NCI-H1694 (cell line): Measurements from ENCODE around the gene HOXD4.

Experiments
- DNase-seq: peaks from one replicate; lab custom pipeline; 2025; lab: John Stamatoyannopoulos, UW

Gene HOXD4

GRCh38 chr2:176126929-176127773 is 24.2 kb upstream of the HOXD4 start:
- peak; percentile 65 for DNase-seq

GRCh38 chr2:176127774-176128072 is 23.6 kb upstream of the HOXD4 start:
- no peak for DNase-seq

GRCh38 chr2:176128172-176128981 is 23.0 kb upstream of the HOXD4 start:
- no peak for DNase-seq

- peak; percentile 32 for DNase-seq
Measured at GRCh38 chr2:176128982-176129796, 22.2 kb upstream of the HOXD4 start, which contains the start of gene HOXD8. HOXD8 (plus strand) TSS chr2:176129705; CDS start chr2:176130367, 662 bp downstream.

DNA sequence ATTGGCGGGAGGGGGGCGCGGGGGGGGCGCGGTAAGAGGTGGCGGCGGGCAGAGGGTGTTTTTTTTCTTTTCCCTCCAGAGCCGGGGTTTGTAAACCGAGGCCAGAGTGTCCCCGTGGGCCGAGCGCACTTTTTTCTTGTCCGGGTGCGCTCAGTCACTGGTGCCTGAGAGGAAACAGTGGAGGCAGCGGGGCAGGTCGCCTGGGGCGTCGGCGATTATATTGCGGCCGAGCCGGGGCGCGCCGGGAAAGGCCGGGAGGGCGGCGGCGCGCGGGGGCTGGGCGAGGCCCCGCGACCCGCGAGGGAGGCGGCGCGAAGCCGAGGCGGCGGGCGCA is 21.6 kb upstream of the HOXD4 start:
- peak; percentile 14 for DNase-seq

DNA sequence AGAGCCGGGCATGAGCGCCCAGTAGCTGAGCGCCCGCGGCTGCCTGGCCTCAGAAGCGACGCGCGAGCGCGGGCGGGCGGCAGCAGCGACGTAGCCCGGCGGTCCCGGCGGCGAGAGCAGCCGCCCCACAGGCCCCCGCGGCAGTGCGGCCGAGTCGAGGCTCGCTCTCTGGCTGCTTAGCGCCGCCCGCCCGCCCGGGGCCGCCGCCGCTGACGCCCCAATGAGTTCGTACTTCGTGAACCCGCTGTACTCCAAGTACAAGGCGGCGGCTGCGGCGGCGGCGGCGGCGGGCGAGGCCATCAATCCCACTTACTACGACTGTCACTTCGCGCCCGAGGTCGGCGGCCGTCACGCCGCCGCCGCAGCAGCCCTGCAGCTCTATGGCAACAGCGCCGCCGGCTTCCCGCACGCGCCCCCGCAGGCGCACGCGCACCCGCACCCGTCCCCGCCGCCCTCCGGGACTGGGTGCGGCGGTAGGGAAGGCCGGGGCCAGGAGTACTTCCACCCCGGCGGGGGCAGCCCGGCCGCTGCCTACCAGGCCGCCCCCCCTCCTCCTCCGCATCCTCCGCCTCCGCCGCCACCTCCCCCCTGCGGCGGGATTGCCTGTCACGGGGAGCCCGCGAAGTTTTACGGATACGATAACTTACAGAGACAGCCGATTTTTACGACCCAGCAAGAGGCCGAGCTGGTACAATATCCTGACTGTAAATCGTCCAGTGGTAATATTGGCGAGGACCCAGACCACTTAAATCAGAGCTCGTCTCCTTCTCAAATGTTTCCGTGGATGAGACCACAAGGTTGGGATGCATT is 21.0 kb upstream of the HOXD4 start:
- no peak for DNase-seq

DNA sequence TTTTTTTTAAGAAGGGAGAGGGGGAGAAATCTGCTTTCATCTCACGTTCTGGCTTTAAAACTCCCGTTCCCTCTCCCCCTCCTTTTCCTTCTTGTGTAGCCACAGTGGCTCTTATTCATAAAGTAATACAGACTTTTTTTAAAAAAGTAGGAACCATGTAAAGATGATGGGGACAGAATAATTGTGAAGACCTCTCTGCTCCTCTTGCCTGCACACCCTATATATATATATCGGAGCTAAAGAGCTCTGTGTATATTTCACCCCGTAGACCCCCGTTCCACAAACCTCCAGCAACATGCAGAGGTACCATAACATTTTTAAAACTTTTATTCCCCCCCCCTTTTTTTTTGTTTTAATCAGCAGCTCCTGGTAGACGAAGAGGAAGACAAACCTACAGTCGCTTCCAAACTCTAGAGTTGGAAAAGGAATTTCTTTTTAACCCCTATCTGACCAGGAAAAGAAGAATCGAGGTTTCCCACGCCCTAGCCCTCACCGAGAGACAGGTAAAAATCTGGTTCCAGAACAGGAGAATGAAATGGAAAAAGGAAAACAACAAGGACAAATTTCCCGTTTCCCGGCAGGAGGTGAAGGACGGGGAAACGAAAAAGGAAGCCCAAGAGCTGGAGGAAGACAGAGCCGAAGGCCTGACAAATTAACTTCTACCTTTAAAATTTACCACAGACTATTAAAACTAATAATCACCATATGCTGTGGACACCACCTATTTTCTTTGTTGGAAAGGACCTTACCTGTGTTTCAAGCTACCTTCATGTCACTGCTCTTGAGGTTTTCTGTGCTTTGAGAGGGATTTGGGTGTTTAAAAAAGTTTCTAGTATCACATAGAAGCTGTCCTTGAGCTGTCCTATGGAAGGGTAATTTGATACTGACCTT is 20.1 kb upstream of the HOXD4 start:
- no peak for DNase-seq

DNA sequence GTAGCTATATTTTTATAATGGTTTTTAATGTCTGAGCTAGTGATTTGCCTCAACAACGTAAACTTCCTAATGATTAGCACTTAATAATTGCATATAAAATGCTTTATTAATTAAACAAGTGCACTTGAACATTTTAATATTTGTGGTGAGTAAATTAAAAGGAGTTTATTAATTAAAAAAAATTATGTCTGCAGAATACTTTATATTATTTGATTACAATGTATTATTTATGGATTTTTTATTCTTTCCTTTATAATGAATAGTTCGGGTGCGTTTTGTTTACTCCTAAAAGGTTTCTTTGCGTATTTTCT is 19.5 kb upstream of the HOXD4 start:
- DNase-seq, result no peak

DNA sequence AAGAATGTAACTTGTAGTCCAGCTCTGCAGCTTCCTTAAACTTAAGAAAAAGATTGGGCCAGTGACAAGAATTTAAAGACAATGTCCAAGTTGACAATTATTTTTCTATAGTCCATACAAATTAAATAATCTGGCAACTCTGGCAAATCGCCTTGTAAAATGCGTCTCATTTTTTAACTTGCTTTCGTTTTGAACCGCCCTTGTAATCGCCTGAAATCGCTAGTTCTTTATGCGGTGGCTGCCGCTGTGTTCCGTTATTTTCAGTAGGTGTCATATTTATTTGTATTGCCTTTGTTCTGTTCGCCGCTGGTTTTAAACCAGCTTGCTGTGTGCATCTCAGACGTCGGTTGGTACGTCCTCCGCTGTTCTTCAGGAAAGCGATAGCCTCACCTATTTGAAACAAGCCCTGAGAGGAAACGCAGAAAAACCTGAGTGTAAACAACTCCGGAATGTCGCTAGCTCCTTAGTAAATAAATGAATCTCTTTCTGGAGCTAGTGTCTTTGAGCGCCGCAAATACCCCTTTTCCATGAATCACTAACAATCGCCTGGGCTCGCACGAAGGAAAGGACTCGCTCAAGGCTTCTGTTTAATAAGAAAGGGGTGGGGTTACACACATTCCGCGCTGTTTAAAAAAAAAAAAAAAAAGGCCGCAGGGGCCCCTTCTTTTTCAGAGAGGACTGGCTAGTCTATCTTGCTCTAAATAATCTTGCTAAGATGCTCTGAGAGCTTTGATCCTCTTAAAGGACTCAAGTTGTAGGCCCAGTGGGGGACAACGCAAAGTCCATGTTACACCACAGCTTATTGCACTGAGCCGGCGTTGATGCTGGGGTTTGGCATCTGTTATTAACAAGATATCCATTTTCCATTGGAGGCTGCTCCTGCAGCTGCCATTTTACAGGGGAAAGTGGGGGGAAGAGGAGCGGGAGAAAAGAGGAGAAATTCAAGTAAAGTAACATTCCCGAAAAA is 18.9 kb upstream of the HOXD4 start:
- no peak for DNase-seq

- no peak for DNase-seq
Measured at GRCh38 chr2:176133389-176133788, 18.0 kb upstream of the HOXD4 start.

GRCh38 chr2:176134035-176134434 is 17.3 kb upstream of the HOXD4 start:
- no peak for DNase-seq

DNA sequence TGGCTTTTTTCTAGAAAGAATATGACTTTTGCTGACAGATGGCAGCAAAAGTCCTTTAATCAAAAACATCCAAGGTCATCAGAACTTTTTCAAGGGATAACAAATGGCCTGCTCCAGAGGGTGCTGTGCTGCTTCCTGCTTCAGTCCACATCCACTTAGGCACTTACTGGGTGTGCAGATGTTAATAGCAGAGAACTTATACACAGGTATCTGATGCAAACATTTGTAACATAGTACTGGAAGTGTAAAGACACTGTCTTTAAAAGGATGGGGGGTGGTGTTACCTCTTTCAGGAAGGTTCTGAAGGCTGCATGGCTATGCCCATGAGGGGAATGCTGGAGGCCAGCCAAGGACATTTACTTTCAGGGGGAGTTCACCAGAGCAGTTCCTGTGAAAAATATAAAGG is 16.3 kb upstream of the HOXD4 start:
- peak; percentile 10 for DNase-seq

GRCh38 chr2:176136374-176137251 is 14.7 kb upstream of the HOXD4 start:
- peak; percentile 31 for DNase-seq

GRCh38 chr2:176137252-176137580 is 14.1 kb upstream of the HOXD4 start:
- DNase-seq, result no peak

DNA sequence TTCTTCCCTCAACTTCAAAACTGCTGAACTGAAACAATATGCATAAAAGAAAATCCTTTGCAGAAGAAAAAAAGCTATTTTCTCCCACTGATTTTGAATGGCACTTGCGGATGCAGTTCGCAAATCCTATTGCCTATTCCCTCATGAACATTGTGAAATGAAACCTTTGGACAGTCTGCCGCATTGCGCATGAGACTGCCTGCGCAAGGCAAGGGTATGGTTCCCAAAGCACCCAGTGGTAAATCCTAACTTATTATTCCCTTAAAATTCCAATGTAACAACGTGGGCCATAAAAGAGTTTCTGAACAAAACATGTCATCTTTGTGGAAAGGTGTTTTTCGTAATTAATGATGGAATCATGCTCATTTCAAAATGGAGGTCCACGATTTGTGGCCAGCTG is 13.4 kb upstream of the HOXD4 start:
- no peak for DNase-seq

GRCh38 chr2:176138526-176138922 is 12.8 kb upstream of the HOXD4 start:
- DNase-seq, result no peak

DNA sequence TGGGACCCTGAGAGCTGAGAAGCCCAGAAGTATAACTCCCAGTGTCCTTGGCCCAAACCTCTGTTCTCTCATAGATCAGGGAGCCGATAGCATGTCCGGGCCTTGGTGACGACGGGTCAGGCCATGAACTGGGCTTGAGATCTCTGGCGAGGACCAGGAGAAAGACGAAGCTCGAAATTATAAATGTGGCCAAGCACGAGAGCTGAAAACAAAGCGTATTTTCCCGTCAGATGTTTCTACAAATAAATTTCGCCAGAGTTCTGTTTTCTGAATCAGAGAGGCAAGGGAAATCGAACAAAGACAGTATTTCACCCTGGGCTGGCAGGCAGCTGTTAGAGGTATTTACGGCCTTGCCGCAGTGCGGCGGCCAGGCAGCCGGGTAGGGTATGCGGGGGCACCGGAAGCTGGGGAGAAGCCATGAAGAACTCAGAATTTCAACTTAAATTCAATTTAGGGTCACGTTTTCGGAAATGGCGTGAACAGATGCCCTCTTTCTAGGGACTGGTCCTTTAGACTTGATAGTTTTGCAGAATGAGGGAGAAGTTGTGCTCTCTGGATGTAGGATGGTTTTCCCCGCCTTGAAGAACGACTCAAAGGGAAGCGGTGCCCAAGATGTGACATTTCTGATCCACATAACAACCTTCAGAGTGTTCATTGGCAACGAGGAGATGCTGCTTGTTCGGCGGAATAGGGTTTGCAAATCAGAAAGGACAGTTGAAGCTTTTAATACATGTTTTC is 12.3 kb upstream of the HOXD4 start:
- DNase-seq, result no peak
